GM21576 (cell line): ENCODE results near the gene FSTL3.
"Not testable (repeated sequence)": the region's sequence is repeated elsewhere in the genome, so short reads cannot be mapped to it uniquely, and the experiment has no call there.

Source experiments
- ATAC-seq: cut with Tn5 transposase; IDR thresholded peaks from one replicate; pipeline ENCODE4 v1.9.1; 2021; ENCODE audit warnings: mild to moderate bottlenecking, moderate library complexity; ENCODE audit not compliant: unreplicated experiment

Gene FSTL3

GRCh38 chr19:681029-682019, 5.1 kb downstream of the FSTL3 start:
- ATAC-seq: no peak

- ATAC-seq: no peak
Measured at GRCh38 chr19:682678-683320, 6.6 kb downstream of the FSTL3 start.

DNA sequence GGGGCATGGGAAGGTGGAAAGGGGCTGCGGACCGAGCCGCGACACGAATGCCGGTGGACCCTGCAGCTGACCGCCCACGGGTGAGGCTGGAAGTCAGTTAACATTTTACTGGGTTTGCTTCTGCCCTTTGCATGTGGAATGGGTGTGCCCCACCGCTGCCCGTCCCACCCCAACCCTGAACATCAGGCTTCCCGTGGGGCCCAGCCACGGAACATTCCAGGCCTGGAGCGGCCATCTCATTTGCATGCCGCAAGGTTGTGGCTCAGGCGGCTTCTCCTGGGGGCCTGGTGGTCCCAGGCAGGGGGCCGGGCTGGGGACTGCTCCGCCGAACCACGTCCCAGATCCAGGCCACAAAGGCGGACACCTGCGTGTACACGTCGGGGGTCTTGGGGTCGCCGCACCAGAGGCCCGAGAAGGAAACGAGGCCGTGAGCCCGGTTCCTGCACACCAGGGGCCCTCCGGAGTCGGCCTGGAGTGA, 9.3 kb downstream of the FSTL3 start:
- no peak for ATAC-seq

- ATAC-seq: no peak
Measured at GRCh38 chr19:686589-687297, 10.6 kb downstream of the FSTL3 start.

- no peak for ATAC-seq
Measured at GRCh38 chr19:687569-688166, 11.5 kb downstream of the FSTL3 start.

DNA sequence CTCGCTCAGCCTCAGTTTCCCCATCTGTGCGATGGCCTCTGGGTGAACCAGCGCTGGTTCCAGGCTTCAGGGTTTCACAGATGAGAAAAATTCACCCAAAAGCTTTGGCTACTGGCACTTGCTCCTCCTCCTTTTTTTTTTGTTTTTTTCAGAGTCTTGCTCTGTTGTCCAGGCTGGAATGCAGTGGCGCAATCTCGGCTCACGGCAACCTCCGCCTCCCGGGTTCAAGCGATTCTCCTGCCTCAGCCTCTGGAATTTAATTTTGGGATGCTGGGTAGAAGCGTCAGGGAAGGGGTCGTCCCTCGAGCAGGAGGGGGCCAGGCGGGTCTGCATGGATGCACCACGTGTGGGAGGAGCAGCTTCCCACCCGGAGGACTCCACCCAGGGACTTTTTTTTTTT, 12.0 kb downstream of the FSTL3 start:
- no peak for ATAC-seq

DNA sequence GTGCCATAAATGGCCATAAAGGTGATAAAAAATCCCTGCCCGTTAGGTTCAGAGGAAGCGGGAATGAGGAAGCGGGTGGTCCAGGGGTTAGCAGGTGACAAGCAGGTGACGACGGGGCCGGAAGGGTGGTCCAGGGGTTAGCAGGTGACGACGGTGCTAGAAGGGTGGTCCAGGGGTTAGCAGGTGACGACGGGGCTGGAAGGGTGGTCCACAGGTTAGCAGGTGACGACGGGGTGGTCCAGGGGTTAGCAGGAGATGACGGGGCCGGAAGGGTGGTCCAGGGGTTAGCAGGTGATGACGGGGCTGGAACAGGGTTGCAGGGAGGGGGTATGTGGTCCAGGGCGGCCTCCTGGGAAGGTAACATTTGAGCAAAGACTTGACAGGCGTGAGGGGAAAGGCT, 12.8 kb downstream of the FSTL3 start:
- ATAC-seq: no peak

DNA sequence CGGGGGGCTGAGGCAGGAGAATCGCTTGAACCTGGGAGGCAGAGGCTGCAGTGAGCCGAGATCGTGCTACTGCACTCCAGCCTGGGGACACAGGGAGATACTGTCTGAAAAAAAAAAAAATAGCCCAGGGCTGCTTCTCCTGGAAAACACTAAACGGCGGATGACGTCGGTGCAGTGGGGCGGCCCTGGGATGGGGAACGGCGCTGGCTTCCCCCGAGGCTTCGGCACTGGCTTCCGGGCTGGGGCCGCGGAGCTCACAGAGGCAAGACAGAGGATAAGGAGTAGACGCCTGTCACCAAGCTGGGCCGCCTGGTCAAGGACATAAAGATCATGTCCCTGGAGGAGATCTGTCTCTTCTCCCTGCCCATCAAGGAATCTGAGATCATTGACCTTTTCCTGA, 14.0 kb downstream of the FSTL3 start:
- no peak for ATAC-seq

- ATAC-seq: no peak
Measured at GRCh38 chr19:694481-695351, 18.5 kb downstream of the FSTL3 start.

GRCh38 chr19:695352-695949, 19.3 kb downstream of the FSTL3 start, which contains the start of gene PRSS57:
Gene PRSS57 (minus strand): TSS chr19:695452. CDS start chr19:695430, 22 bp downstream.
- ATAC-seq: no peak

DNA sequence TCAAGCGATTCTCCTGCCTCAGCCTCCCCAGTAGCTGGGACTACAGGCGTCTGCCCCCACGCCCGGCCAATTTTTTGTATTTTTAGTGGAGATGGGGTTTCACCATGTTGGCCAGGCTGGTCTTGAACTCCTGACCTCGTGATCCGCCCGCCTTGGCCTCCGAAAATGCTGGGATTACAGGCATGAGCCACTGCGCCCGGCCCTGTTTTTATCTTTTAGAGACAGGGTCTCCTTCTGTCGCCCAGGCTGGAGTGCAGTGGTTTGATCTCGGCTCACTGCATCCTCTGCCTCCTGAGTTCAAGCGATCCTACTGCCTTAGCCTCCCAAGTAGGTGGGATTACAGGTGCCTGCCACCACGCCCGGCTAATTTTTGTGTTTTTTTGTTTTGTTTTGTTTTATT, 22.3 kb downstream of the FSTL3 start:
- ATAC-seq: not testable (repeated sequence)

DNA sequence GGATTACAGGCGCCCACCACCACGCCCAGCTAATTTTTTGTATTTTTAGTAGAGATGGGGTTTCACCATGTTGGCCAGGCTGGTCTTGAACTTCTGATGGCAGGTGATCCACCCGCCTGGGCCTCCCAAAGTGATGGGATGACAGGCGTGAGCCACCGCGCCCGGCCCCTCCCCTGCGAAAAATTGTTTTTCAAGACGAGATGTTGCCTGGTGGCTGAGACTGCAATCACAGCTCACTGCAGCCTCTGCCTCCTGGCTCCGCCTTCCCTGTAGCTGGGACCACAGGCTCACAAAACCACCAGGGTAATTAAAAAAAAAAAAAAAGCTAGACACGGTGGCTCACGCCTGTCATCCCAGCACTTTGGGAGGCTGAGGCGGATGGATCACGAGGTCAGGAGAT, 23.7 kb downstream of the FSTL3 start:
- ATAC-seq: not testable (repeated sequence)

DNA sequence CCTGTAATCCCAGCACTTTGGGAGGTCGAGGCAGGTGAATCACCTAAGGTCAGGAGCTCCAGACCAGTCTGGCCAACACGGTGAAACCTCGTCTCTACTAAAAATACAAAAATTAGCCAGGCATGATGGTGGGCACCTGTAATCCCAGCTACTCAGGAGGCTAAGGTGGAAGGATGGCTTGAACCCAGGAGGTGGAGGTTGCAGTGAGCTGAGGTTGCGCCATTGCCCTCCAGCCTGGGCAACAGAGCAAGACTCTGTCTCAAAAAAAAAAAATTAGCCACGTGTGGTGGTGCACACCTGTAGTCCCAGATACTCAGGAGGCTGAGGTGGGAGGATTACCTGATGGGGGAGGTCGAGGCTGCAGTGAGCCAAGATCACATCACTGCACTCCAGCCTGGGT, 26.7 kb downstream of the FSTL3 start:
- not testable (repeated sequence) for ATAC-seq

- ATAC-seq: no peak
Measured at GRCh38 chr19:703329-703650, 27.1 kb downstream of the FSTL3 start.

DNA sequence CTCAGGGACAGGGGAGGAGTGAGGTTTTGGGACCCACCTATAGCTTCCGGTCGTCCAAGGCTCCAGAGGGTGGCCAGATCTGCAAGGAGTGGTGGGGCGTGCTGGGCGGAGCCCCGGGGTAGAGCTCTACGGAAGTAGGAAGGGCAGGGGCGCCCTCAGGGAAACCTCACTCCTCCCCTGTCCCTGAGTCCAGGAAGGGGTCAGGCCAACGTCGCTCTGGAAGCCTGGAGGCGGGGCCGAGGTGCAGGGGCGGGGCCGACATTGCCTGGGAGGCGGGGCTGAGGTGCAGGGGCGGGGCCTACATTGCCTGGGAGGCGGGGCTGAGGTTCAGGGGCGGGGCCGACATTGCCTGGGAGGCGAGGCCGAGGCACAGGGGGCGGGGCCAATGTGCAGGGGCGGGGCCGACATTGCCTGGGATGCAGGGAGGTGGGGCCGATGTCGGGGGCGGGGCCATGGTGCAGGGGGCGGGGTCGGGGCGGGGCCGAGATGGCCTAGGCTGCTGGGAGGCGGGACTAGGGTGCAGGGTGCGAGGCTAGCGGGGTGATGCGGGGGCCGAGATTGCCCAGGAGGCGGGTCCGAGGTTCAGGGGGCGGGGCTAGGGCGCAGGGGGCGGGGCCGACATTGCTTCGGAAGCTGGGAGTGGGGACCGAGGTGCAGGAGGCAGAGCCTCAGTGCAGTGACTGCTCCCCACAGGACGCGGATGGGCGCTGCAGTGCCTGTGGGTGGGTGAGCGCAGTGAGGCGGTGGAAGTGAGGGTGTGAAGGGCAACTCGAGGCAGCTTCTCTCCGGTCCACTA, 27.7 kb downstream of the FSTL3 start:
- ATAC-seq: no peak

- no peak for ATAC-seq
Measured at GRCh38 chr19:704447-704741, 28.2 kb downstream of the FSTL3 start.

DNA sequence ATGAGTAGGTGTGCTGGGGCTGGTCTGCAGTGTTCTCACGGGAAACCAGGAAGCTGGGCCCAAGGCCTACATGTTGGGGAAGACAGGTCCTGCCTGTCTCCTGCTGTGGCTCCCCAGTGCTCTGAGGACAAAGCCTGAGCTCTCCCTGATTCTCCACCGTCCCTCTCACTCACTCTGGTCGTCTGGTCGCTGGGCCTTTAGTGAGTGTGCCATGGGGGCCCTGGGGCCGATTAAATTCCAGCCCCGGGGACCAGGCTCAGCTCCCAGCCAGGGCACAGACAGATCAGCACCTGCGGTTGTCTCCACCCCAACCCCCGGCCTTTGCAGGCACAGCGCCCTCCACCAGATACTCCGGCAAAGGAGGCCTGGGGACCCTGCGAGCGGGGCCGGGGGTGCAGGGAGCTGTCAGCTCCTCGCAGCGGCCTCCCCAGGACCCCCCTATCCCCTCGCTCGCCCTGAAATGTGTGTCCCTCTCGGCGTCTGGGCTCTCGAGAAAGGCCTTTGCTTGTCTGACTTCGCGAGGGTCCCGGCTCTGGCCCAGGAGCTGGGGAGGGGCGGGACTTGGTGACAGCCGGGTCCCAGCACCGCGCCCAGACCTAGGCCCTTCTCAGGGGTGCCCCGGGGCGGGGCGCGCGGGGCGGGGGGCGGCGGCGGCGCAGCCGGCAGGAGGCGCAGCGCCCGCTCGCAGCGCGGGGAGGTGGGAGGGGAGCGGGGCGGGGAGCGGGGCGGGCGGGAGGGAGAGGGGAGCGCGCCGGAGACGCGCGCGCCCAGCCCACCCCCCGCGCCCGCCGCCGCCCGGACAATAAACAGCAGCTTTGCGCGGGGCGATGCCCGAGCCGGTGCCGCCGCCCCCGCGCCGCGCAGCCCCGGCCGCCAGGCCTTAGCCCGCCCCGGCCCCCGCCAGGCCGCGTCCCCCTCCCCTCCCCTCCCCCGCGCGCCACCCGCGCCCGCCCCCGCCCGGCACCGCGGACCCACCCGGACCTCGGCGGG, 32.3 kb downstream of the FSTL3 start, which contains the start of gene PALM:
TSS of gene PALM (plus strand) at position 782 of the 990 bp plus-strand sequence. CDS start 212 bp downstream, outside the sequence.
- ATAC-seq: no peak
